ENCODE data around the gene TRANK1.

DNA sequence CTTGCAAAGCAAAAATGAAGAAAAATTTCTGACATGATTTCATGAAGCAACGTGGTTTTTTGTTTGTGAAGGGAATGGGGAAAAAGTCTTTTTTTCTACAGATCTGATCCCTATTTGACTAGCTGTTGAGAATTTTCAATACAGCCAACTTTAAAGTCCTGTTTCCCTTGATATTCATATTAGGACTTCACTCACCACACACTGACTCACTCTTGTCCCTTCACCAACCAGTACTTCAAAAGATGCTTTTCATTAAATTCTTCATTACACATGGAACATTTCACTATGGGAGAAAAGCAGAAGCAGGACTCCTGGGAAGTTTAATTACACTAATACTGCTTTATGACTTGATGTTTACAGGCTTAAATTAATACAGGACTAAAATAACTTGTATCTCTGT, 16.6 kb downstream of the TRANK1 start:
- TF ChIP-seq, protein P1, sequence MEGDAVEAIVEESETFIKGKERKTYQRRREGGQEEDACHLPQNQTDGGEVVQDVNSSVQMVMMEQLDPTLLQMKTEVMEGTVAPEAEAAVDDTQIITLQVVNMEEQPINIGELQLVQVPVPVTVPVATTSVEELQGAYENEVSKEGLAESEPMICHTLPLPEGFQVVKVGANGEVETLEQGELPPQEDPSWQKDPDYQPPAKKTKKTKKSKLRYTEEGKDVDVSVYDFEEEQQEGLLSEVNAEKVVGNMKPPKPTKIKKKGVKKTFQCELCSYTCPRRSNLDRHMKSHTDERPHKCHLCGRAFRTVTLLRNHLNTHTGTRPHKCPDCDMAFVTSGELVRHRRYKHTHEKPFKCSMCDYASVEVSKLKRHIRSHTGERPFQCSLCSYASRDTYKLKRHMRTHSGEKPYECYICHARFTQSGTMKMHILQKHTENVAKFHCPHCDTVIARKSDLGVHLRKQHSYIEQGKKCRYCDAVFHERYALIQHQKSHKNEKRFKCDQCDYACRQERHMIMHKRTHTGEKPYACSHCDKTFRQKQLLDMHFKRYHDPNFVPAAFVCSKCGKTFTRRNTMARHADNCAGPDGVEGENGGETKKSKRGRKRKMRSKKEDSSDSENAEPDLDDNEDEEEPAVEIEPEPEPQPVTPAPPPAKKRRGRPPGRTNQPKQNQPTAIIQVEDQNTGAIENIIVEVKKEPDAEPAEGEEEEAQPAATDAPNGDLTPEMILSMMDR (IDR thresholded peaks at IDR 0.05): no peak
- TF ChIP-seq POLR2A (IDR thresholded peaks at IDR 0.05): no peak
